HG02610 (cell line): ENCODE data around the gene RPL18A.
"Not testable (repeated sequence)": the region's sequence is repeated elsewhere in the genome, so short reads cannot be mapped to it uniquely, and the experiment has no call there.

Source experiments
- ATAC-seq: cut with Tn5 transposase; IDR thresholded peaks from one replicate; pipeline ENCODE4 v1.9.1; 2021; ENCODE audit warnings: mild to moderate bottlenecking, moderate library complexity; ENCODE audit not compliant: unreplicated experiment

The RPL18A gene

DNA sequence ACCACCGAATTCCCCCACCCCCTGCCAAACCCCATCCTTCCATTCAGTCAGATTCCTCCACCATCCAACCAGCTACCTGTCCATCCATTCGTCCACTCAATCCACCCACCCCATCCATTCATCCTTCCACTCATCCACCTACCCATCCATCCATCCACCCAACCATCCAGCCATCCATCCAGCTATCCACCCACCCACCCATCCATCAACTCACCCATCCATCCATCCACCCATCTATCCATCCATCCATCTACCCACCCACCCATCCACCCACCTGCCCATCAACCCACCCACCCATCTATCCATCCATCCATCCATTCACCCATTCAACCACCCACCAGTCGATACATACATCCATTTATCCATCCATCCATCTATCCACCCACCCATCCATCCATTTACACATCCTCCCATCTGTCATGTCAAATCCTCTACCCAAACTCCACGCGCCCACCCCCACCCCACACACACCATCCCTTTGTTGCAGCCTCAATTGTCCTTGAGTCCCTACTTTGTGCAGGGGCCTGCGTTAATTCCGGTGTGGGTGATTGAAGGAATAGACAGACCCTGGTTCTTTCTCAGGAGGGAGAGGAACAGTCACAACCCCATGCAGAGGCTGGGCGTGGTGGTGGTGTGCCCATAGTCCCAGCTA lies 6.7 kb downstream of the RPL18A start:
- ATAC-seq, result no peak

DNA sequence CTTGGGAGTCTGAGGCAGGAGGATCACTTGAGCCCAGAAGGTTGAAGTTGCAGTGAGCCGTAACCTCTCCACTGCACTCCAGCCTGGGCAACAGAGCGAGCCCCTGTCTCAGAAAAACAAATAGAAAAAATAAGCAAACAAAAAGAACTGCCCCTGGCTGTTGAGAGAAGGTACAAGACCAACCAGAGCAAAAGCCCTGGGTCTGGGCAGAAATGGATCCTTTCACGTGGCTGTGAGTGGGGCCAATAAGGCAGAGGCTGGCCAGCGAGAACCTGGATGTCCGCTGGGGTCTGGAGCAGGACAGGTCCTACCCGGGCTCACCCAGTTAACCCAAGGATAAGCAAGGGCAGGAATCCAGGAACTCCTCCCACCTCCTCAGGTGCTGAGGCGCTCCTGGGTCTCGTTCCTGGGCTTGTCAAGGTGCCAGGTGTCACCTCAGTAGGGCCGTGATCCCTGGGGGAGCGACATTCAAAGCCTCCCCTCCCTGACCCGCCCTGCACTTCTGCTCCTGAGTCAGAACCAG lies 7.3 kb downstream of the RPL18A start:
- no peak for ATAC-seq

DNA sequence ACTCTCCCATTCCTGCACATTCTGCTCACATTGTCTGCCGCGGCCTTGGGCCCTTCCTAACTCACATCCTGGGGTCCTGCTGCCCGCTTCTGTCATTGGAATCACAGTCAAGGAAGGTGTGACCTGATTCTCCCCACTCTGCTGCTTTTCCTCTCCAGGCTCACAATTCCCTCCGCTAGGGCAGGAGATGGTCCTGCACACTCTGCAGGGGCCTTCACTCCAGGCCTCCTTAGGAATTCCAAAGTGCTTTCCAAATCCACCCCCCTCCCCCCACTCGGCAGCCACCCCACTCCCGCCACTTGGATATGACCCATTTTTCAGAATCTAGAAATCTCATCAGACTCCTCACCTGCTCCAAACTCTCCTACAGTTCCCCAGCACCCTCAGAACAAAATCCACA lies 9.0 kb downstream of the RPL18A start:
- no peak for ATAC-seq

DNA sequence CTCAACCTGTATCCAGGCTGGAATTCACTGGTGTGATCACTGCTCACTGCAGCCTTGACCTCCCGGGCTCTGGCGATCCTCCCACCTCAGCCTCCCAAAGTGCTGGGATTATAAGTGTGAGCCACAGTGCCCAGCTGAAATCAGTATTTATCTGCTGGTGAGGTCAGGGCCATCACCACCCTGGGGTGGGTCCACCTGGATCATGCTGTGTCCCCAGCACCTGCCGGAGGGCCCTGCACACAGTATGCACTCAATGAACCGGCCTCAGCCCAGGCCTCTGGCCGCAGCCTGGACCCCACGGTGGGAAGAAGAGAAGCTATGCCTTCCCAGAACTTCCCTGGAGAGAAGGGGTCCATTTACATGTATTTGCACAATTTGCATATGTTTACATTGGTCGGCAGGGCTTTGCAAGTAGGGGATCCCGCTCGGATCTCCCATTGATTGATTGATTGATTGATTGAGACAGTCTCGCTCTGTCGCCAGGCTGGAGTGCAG lies 9.5 kb downstream of the RPL18A start:
- no peak for ATAC-seq

DNA sequence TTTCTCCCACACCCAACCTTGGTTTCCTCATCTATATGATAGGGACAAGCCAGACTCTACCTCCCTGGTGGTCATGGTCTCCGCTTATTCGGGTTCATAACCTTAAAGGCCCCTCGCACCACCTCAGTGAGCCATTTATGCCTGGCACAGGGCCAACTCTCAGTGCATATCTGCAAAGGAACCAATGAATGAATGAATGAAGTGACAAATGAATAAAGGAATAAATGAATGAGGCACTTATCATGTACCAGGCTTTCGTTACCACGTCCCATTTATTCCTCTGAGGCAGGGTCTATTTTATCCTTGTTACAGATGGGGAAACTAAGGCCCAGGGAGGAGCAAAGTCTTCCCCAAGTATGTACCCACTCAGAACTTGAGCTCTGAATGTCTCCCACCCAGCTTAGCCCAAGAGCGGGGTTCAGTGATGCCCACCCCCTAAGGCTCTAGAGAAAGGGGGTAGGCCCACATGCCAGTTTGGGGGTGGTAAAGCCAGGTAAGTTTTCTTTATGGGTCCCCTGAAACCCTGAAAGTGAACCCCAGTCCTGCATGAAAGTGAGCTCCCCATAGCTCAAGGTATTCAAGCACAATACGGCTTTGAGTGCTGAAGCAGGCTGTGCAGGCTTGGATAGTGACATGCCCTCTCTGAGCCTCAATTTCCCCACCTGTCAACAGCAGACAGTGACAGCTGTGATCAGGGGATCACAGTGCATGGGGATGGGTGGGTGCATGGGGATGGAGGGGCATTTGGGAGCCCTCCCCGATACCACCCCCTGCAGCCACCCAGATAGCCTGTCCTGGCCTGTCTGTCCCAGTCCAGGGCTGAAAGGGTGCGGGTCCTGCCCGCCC lies 11.5 kb downstream of the RPL18A start:
- no peak for ATAC-seq

DNA sequence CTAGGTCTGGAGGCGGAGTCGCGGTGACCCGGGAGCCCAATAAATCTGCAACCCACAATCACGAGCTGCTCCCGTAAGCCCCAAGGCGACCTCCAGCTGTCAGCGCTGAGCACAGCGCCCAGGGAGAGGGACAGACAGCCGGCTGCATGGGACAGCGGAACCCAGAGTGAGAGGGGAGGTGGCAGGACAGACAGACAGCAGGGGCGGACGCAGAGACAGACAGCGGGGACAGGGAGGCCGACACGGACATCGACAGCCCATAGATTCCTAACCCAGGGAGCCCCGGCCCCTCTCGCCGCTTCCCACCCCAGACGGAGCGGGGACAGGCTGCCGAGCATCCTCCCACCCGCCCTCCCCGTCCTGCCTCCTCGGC lies 12.2 kb downstream of the RPL18A start, which contains the start of gene SLC5A5:
SLC5A5 (plus strand) TSS at position 68 of the 373 bp plus-strand sequence. CDS start 375 bp downstream, outside the sequence.
- ATAC-seq, result no peak

DNA sequence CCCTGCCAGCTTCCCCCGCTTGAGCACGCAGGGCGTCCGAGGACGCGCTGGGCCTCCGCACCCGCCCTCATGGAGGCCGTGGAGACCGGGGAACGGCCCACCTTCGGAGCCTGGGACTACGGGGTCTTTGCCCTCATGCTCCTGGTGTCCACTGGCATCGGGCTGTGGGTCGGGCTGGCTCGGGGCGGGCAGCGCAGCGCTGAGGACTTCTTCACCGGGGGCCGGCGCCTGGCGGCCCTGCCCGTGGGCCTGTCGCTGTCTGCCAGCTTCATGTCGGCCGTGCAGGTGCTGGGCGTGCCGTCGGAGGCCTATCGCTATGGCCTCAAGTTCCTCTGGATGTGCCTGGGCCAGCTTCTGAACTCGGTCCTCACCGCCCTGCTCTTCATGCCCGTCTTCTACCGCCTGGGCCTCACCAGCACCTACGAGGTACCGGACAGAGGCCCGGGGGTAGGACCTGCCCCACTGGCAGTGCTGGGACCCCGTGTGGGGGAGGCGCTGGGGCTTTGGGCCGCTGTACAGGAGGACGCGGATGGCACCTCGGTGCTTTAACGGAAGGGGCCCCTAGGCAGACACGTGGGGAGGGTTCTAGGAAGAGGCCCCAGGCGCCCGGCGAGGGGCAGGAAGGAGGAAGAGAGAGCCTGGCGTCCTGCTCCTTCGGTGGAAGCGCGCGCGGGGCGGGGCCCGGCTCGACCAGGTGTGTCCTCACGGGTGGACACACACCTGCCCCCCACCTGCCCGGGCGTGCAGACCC lies 12.7 kb downstream of the RPL18A start:
- no peak for ATAC-seq

DNA sequence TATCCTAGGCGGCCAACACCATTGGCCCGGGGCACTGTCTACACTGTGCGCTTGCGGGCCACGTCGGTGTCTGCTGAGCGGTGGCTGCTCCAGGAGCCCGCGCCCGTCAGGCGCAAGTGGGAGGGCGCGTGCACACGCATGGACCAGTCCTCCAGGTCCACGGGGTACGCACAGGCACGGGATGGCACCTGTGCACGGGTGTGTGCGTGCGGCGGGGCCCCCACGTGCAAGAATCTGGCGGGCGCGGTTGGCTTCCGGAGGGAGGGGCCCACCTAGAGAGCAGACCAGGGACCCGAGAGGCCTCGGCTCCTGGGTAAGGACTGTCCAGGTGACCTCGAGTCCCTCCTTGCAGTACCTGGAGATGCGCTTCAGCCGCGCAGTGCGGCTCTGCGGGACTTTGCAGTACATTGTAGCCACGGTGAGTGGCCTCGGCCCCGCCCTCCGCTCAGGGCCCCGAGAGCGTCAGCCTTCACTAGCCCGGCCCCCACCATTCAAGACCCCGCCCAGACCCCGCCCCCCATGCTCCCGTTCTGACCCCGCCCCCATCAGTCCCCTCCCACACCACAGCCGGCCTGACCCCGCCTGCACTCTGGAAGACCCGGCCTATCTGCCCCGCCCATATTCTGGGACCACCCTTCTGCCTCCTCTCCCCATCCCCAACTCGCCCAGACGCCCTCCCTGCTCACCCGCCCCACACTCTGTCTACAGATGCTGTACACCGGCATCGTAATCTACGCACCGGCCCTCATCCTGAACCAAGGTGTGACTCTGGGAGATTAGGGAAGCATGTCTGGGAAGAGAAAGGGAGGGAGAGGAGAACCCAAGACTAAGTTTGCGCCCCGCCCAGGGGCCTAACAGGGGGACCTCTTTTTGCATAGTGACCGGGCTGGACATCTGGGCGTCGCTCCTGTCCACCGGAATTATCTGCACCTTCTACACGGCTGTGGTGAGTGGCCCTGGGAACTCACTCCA lies 14.4 kb downstream of the RPL18A start:
- ATAC-seq, result no peak

DNA sequence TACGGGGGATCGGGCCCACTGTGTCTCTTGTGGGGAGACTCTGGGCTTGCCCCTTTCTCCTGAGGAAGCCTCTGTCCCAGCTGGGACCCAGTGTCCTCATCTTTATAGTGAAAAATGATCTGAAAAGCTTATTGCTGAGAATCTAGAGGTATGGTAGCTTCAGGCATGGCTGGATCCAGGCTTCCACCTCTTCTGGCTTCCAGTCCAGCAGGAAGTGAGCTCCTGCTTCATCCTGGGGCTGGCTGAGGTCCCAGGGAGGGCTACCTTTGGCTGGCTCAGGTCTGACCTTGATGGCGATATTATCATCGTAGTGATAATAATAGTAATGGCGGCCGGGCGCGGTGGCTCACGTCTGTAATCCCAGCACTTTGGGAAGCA lies 15.0 kb downstream of the RPL18A start:
- no peak for ATAC-seq

DNA sequence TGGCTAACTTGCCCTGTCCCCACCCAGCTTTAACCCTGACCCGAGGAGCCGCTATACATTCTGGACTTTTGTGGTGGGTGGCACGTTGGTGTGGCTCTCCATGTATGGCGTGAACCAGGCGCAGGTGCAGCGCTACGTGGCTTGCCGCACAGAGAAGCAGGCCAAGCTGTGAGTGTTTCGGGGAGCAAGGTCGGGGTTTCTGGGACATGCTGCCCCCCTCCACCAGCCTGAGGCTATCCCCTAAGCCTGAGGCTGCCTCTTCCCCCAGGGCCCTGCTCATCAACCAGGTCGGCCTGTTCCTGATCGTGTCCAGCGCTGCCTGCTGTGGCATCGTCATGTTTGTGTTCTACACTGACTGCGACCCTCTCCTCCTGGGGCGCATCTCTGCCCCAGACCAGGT lies 18.0 kb downstream of the RPL18A start:
- no peak for ATAC-seq

DNA sequence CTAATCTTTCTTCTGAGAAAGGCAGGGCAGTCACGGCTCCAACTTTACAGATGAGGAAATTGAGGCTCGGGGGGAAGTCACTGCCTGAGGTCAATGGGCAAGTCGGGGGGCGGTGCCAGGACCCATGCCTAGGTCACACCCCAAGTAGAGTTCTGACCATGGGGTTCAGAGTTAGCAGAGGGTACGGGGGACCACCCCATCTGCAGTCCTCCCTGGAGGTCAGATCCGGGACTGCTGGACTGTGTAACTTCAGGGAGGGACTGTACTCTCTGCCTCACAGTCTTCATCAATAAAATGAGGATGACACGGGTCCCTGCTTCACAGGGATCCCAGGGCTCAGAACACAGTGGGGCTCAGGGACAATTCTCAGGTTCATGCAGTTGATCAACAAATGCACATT lies 19.8 kb downstream of the RPL18A start:
- ATAC-seq, result no peak

DNA sequence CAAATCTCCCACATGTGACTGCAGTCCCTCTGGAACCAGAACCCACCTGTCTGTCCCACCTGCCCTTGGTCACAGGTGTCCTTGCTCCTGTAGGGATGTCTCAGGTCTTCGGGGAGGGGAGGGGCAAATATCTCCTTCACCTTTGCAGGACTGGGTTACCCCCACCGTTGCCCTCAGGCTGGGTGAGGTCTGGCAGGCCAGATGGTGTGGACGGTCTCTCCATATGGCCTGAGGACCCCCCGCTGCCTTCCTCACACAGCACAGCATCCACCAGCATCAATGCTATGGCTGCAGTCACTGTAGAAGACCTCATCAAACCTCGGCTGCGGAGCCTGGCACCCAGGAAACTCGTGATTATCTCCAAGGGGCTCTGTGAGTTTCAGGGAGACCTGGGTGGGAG lies 22.0 kb downstream of the RPL18A start:
- no peak for ATAC-seq

DNA sequence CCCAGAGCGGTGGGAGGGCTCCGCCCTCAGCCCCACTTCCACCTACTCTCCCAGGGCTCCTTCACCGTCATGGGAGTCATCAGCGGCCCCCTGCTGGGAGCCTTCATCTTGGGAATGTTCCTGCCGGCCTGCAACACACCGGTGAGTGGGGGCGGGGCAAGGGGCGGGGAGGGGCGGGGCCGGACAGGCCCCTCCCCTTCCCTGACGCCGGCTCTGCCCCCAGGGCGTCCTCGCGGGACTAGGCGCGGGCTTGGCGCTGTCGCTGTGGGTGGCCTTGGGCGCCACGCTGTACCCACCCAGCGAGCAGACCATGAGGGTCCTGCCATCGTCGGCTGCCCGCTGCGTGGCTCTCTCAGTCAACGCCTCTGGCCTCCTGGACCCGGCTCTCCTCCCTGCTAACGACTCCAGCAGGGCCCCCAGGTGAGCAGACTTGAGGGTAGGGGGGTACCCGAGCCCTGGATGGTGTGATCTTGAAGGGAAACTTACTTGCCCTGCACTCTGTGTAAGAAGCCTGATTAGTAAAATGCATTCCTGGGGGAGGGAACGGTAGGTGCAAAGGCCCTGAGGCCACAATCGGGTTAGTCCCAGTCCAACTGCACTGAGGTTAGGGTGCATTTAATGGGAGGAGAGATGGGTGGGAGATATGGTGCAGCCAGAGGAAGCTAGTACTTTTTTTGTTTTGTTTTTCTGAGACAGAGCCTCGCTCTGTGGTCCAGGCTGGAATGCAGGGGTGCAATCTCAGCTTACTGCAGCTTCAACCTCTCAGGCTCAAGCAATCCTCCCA lies 24.1 kb downstream of the RPL18A start:
- ATAC-seq, result no peak

DNA sequence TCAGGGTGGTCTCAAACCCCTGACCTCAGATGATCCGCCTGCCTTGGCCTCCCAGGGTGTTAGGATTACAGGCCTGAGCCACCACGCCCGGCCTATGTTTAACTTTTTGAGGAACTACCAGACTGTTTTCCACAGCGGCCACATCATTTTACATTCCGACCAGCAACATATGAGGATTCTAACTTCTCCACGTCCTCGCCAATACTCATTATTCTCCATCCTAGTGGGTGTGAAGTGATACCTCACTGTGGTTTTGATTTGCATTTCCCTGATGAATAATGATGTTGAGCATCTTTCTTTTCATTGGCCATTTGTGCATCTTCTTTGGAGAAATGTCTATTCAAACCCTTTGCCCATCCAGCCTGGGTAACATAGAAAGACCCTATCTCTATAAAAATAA lies 26.8 kb downstream of the RPL18A start:
- ATAC-seq, result no peak

DNA sequence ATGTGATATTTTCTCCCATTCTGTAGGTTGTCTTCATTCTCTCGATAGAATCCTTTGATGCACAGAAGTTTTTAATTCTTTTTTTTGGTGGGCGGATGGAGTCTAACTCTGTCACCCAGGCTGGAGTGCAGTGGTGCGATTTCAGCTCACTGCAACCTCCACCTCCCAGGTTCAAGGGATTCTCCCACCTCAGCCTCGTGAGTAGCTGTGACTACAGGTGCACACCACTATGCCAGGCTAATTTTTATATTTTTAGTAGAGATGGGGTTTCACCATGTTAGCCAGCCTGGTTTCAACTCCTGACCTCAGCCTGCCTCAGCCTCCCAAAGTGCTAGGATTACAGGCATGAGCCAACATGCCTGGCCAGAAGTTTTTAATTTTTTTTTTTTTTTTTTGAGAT lies 27.5 kb downstream of the RPL18A start:
- ATAC-seq, result not testable (repeated sequence)

DNA sequence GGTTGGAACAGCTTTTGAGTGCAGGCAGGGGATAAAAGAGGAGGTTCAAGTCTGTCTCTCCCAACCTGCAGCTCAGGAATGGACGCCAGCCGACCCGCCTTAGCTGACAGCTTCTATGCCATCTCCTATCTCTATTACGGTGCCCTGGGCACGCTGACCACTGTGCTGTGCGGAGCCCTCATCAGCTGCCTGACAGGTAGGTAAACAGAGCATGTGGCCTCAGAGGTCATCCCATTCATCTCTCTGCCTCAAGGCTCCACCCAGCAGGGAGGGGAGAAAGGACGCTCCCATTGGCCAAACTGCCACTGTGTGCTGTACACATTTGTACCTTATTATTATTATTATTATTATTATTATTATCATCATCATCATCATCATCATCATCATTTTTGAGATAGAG lies 28.6 kb downstream of the RPL18A start:
- no peak for ATAC-seq

DNA sequence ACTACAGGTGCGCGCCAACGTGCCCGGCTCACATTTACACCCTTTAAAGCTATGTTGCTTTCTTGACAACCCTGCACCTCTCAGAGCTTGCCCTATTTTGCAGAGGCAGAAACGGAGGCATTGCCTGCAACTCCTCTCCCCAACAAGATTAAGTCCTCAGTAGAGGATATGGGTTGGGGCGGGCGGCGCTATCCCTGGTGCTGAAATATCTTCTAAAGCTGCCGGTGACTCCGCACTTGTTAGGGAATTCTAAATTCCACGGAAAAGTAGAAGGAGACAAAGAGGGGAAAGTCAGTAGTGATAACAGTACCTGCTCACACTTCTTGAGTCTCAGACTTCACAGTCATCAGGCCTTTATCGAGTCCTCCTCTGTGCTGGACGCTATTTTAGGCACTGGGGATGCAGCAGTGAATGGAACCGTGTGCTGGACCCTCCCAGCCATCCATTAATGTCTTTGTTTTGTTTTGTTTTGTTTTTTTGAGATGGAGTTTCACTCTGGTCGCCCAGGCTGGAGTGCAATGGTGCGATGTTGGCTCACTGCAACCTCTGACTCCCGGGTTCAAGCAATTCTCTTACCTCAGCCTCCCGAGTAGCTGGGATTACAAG lies 30.0 kb downstream of the RPL18A start:
- no peak for ATAC-seq

DNA sequence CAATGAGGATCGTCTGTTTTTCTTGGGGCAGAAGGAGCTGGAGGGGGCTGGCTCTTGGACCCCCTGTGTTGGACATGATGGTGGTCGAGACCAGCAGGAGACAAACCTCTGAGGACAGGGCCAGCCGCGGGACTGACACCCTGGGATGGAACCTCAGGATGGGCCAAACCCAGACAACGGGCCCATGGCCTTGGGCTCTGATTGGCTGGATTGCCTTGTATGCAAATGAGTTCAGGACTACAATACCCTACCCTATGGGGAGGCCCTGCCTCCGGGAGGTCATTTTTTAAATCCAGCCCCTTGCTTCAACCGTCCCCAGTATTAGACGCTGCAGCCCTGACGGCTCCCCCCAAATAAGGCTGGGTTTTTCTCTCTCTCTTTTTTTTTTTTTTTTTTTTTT lies 34.1 kb downstream of the RPL18A start:
- no peak for ATAC-seq

DNA sequence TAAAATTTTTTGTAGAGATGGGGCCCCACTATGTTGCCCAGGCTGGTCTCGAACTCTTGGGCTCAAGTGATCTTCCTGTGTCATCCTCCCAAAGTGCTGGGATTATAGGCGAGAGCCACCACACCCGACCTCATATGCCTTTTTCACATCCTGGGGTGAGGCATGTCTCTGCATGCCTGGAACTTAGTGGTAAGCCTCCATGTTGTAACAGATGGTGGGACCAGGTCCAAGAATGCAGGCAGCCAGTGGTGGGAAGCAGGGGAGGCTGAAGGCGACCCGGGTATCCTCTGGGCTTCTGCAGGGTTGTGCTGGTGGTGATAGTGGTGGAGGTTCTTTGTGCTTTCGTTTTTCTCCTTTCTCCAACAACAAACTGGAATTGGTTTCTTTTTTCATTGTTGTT lies 43.0 kb downstream of the RPL18A start:
- no peak for ATAC-seq
